H1 (cell line): ENCODE data around the gene ITGA3. TPM values are rescaled to one million over a fixed set of nuclear protein-coding genes. Genes with fewer than 3 reads are reported as not detected.

ENCODE experiments used
- FOSL1 ChIP-seq: IDR thresholded peaks from 2 replicates; pipeline ENCODE4 v1.6.1; 2011; ENCODE audit warnings: mild to moderate bottlenecking, low read depth, low read length, moderate library complexity; ENCODE audit not compliant: insufficient read depth
- GTF2F1 ChIP-seq: IDR thresholded peaks from 2 replicates; pipeline ENCODE4 v1.6.1; 2012; ENCODE audit warnings: low read depth, low read length, improper control_type of control experiment, borderline replicate concordance
- KDM1A ChIP-seq: fragments of 200-600, 300-600 bp; sonication (generic); IDR thresholded peaks from 2 replicates; pipeline ENCODE4 v1.7.1; 2016; ENCODE audit warnings: mild to moderate bottlenecking, low read length, borderline replicate concordance
- KDM5A ChIP-seq: fragments of 200-600 bp; IDR thresholded peaks from 2 replicates; pipeline ENCODE4 v1.7.1; 2012; ENCODE audit warnings: mild to moderate bottlenecking, low read length, inconsistent platforms, mixed read lengths
- MAFK ChIP-seq: IDR thresholded peaks from 2 replicates; pipeline ENCODE4 v1.6.1; 2012; ENCODE audit warnings: low read depth, mild to moderate bottlenecking, improper control_type of control experiment, low read length
- SP1 ChIP-seq: IDR thresholded peaks from 2 replicates; pipeline ENCODE4 v1.6.1; 2011; ENCODE audit warnings: low read depth, low read length
- TBP ChIP-seq: IDR thresholded peaks from 2 replicates; pipeline ENCODE4 v1.6.1; 2011; ENCODE audit warnings: low read depth, low read length, improper control_type of control experiment
- polyA plus RNA-seq, 7 experiments: library from polyadenylated mRNA; depleted of rRNA in 3 of 7; stranded (reverse) in 5 of 7; unstranded in 2 of 7; fragments of >200 nt in 5 of 7; fragments of 200-250 nt in 2 of 7; gene quantifications; 1 replicate in 5 of 7; 2 replicates in 1 of 7; 4 replicates in 1 of 7; pipeline versions ENCODE4 v1.2.1 to v1.2.3, GENCODE V29; 2011 to 2013; ENCODE audit warnings: missing spikeins in 2 of 7, mixed read lengths in 2 of 7
- total RNA-seq: library from RNA; stranded (reverse); fragmentation: NEBNext Ultra II Directional; extraction: Animal tissue kit (Norgen Biotek cat#: 25700); gene quantifications from 2 replicates; pipeline ENCODE4 v1.2.1, GENCODE V29; 2021

ITGA3 gene
- total and polyA plus RNA-seq, 2 of the 8 experiments (the other 6 are each of a cell fraction or from before 2014, with no cell fraction given) = 24.0 to 24.2 TPM

- TF ChIP-seq SP1 (no peak), FOSL1 (no peak), MAFK (no peak), GTF2F1 (no peak), KDM1A (no peak), KDM5A (no peak), TBP (no peak)
Measured at GRCh38 chr17:50058296-50058953, 2.5 kb downstream of the ITGA3 start (continued).
